ENCODE measurements around the gene CNTNAP2.

CNTNAP2 gene

DNA sequence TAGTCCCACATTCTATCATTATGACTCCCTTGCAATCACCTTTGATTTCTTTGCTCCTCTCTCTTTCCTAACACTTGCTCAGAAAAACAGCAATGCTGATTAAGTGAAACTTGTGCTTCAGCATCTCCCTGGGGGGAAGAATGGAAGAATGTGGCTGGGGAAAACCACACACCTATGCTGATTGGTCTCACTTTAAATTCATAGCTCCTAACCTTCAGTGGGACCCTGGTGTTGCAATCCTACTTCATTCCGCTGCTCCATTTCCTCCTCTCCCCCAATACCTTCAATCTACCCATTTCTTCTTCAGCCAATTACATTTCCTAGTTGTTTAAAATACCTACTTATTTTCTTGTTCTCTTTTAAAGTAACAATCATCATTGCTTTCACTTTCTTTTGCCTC is 1307.3 kb downstream of the CNTNAP2 start:
- no peak for DNase-seq (ENCODE audit: extremely low read depth in 1 of 2, low read depth in 1 of 2)

DNA sequence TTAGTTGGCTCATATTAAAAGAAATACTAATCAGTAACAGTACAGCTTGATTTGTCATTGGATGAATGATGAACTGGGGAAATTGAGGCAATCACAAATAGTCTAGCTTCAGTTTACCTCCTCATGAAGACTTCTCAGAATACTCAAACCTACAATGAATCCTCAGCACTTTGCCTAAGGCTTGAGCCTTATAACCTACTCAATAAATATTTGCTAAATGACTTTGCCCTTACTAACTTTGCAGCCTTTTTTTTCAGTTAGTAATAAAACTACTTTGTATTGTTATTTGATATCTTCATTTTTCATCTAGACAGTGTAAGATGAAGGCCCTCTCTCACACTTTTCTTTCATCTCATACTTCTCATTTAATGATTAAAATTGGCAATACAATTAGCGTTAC is 1311.5 kb downstream of the CNTNAP2 start:
- DNase-seq (ENCODE audit: extremely low read depth in 1 of 2, low read depth in 1 of 2) = no peak

- DNase-seq (ENCODE audit: extremely low read depth in 1 of 2, low read depth in 1 of 2) = no peak
These were observed 1313.4 kb downstream of the CNTNAP2 start for GRCh38 chr7:147429961-147430360.

DNA sequence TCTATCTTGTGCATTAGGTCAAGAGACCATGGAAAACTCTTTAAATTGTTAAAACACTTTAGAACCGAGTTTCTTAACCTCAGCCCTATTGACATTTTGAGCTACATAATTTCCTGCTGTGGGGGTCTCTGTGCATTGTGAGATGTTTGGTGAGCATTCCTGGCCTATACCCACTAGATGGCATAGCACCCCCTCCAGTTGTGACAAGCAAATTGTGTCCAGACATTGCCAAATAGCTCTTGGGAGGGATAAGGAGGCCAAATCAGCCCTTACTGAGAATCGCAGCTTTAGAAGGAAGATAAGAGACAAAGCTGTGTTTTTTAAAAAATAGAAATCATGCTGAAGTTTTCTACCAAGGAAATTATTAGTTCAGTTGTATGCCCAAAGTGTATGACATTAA is 1315.5 kb downstream of the CNTNAP2 start:
- DNase-seq (ENCODE audit: extremely low read depth in 1 of 2, low read depth in 1 of 2) = no peak

- no peak for DNase-seq (ENCODE audit: extremely low read depth in 1 of 2, low read depth in 1 of 2)
These were observed 1316.0 kb downstream of the CNTNAP2 start for GRCh38 chr7:147432576-147432975.

DNA sequence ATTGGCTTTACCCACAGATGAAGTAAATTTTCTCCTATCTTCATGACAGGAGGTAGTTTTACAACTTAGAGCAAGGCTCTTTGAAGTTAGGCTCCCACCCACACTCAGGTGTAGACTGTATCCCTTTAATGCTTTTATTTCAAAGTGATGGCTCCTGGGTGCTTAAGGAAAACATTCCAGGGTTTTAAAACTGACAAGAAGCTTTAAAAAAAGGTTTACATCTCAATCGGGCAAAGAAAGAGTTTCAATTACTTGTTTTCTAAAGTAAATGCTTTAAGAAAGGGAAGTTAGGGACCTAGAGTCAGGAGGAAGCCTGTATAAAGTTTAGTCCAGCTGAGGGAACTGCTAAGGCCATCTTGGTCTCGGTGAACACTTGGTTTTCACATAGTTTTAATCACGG is 1320.1 kb downstream of the CNTNAP2 start:
- no peak for DNase-seq (ENCODE audit: extremely low read depth in 1 of 2, low read depth in 1 of 2)

GRCh38 chr7:147438216-147438615 is 1321.6 kb downstream of the CNTNAP2 start:
- DNase-seq (ENCODE audit: extremely low read depth in 1 of 2, low read depth in 1 of 2) = no peak

DNA sequence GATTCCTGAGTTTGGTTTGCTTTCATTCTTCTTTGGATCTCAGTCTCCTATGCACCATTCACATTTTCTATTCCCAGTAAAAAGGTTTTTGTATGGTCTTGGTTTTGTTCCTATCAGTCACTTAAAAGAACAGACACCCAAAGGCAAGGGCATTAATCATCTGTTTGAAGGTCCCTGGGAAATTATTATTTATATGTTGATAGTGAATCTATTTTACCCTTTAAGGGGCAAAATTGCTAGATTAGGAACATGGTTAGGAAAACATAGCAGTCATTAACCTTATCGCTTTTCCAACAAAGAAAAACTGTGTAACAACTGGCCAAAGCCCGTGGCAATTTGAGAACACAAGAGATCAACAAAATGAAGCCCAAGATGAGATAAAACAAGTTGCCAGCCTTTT is 1327.3 kb downstream of the CNTNAP2 start:
- DNase-seq (ENCODE audit: extremely low read depth in 1 of 2, low read depth in 1 of 2) = no peak

GRCh38 chr7:147452816-147453215 is 1336.2 kb downstream of the CNTNAP2 start:
- DNase-seq (ENCODE audit: extremely low read depth in 1 of 2, low read depth in 1 of 2) = no peak

GRCh38 chr7:147465223-147465622 is 1348.6 kb downstream of the CNTNAP2 start:
- no peak for DNase-seq (ENCODE audit: extremely low read depth in 1 of 2, low read depth in 1 of 2)

DNA sequence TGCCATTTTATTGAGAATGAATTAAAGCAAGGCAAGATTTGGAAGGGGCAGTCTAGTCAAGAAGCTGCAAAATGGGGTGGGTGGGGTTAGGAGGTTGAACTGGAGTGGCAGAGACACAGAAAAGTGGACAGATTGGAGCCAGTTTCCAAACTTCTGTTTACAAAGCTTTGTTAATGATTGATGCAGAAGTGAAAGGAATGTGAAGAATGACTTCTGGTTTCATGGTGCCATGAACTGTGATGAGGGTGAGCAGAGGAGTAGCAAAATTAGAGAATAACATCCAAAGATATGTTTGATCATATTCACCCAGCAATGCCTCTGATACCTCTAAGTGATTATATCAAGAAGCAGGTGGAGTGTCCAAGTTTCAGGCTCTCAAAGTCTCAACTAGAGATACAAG is 1356.0 kb downstream of the CNTNAP2 start:
- no peak for DNase-seq (ENCODE audit: extremely low read depth in 1 of 2, low read depth in 1 of 2)

- no peak for DNase-seq (ENCODE audit: extremely low read depth in 1 of 2, low read depth in 1 of 2)
These were observed 1358.3 kb downstream of the CNTNAP2 start for GRCh38 chr7:147474862-147475261.

GRCh38 chr7:147477526-147477925 is 1360.9 kb downstream of the CNTNAP2 start:
- no peak for DNase-seq (ENCODE audit: extremely low read depth in 1 of 2, low read depth in 1 of 2)

DNA sequence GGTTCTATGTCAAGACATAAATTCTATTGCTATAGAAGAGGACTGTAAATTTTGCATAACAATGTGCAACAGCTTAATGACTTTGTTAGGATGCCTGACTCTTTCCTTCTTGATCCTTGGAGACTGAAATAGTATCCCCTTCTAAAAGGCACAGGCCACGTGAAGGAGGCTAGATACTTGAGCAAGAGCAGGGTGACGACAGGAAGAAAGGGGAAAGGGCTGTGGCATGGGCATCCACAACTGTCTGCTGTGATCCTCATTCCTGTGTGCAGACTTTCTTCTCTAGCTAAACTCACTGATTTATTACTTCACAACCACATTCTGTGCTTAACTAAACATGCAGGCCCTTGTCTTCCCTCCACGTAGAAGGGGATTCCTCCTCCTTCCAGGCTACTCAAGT is 1362.2 kb downstream of the CNTNAP2 start:
- DNase-seq (ENCODE audit: extremely low read depth in 1 of 2, low read depth in 1 of 2) = no peak

DNA sequence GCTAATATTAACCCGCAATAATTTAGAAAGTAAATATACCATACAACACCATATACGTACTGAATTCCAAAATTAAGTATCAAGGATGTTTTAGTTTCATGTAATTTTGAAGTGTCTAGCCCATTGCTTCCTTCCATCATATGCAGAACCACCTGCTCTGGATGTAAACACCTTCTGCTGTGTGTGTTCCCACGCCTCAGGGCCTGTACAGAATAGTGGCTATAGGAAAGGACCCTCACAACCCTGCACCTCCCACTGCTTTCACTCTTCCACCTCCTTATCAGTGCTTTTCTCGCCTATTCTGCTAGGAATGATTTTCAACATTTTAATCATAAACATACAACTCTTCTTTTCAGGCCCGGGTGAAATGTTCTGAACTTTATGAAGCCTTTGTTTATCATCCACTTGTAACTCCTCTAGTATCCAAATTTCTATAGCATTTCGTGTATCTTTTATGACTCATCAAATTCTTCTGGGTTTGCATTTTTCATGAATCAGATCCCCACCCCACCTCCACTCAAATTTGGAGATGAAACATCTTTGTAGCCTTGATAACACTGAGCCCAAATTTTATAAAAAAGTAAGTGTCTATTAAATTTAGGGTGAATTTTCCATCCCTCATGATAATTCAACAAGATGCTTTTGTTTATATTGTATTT is 1367.2 kb downstream of the CNTNAP2 start:
- DNase-seq (ENCODE audit: extremely low read depth in 1 of 2, low read depth in 1 of 2) = no peak

DNA sequence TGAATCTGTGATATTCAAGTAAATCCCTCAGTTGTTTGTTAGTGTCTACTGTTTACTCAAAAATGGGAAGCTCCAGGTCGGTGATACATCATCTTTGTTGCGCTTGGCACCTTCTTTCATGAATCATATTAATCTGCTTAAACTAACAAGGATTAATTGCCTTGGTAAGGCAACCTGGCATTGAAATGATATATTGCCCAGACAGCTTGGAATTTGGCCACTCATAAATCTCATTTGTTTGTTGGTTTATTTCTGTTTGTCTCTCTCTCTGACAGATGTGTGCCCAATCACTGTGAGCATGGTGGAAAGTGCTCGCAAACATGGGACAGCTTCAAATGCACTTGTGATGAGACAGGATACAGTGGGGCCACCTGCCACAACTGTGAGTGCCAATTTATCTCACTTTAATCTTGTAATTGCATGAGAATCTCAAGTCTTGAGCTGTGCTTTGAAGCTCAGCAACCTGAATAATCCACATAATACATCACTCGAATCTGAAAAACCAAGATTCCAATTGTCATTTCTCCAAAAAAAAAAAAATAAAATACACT is 1369.1 kb downstream of the CNTNAP2 start:
- no peak for DNase-seq (ENCODE audit: extremely low read depth in 1 of 2, low read depth in 1 of 2)

DNA sequence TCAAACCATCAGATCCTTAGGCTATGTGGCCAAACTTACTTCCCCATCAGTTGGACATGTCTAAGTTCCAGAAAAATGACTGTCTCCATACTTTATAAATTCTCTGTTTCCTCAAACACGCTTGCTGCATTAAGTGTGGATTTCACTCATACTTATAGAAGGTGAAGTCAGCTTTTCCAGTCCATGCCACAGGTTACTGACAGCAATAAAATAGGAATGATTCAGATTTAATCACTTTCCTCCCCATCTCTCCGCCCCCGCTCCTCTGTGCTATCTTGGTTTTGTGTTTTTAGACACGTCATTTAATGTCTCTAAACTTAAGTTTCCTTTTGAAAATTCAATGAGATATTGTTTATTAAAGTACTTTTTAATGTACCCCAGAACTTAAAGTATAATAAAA is 1376.0 kb downstream of the CNTNAP2 start:
- no peak for DNase-seq (ENCODE audit: extremely low read depth in 1 of 2, low read depth in 1 of 2)

DNA sequence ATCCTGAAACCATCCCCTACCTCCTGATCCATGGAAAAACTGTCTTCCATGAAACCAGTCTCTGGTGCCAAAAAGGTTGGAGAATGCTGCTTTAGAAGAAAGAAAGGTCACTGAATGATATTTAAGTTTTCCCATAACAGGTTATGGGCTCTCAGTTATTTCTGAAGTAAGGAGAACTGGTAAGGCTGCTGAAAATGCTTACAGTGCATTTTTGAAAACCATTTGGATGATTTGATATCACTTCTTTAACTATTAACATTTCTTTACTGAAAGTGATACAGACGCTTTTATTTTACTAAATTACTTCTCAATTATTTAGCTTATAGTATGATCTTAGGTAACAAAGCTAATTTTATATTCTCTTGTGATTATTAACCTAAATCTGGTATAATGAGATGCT is 1379.6 kb downstream of the CNTNAP2 start:
- DNase-seq (ENCODE audit: extremely low read depth in 1 of 2, low read depth in 1 of 2) = no peak

GRCh38 chr7:147497246-147497645 is 1380.6 kb downstream of the CNTNAP2 start:
- DNase-seq (ENCODE audit: extremely low read depth in 1 of 2, low read depth in 1 of 2) = no peak

DNA sequence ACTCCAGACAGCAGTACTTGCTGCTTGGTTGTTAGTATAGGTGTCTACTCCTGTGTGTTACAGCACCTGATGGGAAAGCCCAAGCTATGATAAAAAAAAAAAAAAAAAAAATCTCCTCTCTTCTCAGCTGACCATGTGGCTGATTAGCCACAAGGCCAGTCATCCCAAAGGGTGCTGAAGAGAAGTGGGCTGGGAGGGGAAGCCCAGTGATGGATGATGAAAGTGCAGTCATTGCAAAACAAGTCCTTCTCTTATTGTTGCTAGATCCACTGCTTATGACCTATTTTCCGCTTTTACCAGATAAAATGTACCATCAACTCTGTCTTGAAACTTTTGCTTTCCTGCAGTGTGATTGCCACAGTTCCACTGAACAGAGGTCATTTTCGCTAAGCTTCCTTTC is 1381.5 kb downstream of the CNTNAP2 start:
- no peak for DNase-seq (ENCODE audit: extremely low read depth in 1 of 2, low read depth in 1 of 2)

DNA sequence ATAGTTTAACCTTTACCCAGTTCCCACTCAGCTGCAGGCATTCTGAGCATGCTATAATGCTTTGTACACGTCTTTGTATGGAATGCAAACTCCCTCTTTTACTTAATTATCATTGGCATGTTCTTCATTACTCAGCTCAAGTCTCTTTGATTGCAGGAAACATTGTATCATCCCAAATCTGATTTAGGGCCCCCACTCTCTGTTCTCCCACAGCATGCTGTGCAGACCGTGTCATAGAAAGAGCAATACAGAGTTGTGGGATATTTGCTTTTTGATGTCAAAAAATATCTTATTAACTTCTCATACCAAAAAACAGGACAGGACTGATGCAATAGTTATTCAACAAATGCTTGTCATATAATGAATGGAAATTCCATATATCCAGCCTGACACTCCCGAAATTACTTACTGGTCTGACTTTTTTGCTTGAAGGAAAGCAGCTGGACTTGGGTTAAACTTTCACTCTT is 1392.5 kb downstream of the CNTNAP2 start:
- no peak for DNase-seq (ENCODE audit: extremely low read depth in 1 of 2, low read depth in 1 of 2)

DNA sequence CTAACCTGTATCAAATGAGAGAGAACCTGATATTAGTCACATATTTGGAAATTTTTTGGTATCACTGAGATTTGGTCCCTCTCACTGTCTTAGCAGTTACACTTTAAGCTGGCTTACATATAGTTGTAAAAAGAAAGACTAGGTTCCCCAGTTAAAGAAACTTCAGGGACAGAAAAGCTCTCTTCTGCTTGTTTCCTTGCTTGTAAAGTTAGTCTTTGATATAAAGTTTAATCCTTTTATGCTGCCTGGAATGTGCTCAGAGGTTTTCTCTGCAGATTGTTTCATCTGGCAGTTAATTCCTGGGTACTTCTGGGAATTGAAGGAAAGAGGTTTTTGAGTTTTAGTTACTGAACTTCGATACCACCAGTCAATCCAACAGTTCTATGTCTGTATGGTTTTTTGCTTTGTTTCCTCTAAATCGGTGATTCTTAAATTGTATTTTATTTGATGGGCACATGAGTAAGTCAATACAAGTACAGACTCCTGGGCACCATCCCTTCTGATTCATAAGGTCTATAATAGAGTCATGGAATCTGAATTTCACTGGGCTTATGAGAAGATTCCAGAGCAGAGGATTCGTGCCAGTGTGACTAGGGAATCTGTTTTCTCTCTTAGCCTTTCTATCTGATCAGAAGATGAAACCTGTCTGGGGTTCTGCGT is 1393.1 kb downstream of the CNTNAP2 start:
- DNase-seq (ENCODE audit: extremely low read depth in 1 of 2, low read depth in 1 of 2) = no peak

DNA sequence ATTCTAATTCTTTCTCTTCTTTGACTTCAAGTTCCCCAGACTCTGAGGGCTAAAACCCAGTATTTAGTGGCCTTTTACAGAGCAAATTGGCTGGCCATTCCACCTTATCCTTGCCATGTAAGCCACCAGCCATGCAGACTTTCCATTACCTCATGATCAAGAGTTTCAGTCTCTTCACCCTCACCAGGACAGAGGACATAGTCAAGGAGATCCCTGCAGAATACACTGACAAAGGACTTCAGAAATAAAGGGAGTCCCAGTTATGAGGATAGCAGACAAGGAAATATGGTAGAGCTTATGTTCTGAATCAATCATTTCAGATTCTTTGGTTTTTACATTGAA is 1393.6 kb downstream of the CNTNAP2 start:
- no peak for DNase-seq (ENCODE audit: extremely low read depth in 1 of 2, low read depth in 1 of 2)
